HFF-Myc (cell line): ENCODE measurements around the gene ACVR2B.

Source experiments
- DNase-seq: peaks from one replicate; pipeline ENCODE4 v3.0.0-alpha.2; 2011; ENCODE audit warnings: low read depth; ENCODE audit errors: extremely low read depth
- H3K4me3 ChIP-seq: replicated peaks from 2 replicates; pipeline ENCODE4 v1.5.1; 2011; ENCODE audit warnings: low read depth, mild to moderate bottlenecking, control low read depth, low read length
- TF ChIP-seq, protein P1 (sequence below): IDR thresholded peaks from 2 replicates; pipeline ENCODE4 v1.5.1; 2012; ENCODE audit warnings: mild to moderate bottlenecking, low read depth, low read length, control low read depth; ENCODE audit errors: missing control alignments

The ACVR2B gene

DNA sequence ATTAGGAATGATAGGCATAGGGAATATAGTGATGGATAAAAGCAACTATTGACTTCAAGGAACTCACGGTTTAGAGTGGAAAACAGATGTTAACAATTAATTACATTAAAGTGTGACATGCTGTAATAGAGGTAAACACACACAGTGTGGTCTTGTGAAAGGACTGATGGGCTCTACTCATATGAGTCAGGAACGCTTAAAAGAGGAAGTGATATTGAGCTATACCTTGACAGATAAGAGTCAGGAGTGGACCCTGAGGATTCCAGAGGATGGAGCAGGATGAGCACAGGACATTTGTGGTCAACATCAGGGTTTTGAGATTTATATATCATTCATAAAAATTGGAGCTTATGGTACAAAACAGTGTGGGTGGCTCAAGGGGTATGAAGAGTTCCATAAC lies 53.4 kb downstream of the ACVR2B start:
- TF ChIP-seq, protein P1, sequence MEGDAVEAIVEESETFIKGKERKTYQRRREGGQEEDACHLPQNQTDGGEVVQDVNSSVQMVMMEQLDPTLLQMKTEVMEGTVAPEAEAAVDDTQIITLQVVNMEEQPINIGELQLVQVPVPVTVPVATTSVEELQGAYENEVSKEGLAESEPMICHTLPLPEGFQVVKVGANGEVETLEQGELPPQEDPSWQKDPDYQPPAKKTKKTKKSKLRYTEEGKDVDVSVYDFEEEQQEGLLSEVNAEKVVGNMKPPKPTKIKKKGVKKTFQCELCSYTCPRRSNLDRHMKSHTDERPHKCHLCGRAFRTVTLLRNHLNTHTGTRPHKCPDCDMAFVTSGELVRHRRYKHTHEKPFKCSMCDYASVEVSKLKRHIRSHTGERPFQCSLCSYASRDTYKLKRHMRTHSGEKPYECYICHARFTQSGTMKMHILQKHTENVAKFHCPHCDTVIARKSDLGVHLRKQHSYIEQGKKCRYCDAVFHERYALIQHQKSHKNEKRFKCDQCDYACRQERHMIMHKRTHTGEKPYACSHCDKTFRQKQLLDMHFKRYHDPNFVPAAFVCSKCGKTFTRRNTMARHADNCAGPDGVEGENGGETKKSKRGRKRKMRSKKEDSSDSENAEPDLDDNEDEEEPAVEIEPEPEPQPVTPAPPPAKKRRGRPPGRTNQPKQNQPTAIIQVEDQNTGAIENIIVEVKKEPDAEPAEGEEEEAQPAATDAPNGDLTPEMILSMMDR = no peak
- no peak for DNase-seq
- H3K4me3 ChIP-seq = no peak overlapping the region

DNA sequence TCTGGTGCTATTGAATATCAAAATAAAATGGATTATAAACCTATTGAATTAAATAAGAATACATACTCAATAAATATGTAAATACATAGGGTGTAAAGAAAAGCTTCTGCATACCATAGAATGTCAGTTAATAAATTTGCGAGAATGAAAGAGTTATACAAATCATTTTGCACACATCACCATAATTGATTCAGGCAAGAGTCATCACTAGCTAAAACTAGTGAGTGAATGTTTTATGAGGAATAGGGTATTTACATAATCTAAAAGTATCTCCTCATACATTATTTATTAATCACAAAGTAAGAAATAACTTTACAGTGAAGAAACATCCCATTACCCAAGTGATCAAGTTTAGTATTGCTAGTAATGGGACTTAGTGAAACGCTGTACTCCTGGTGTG lies 56.0 kb downstream of the ACVR2B start:
- no peak for DNase-seq
- TF ChIP-seq, protein P1 = no peak
- H3K4me3 ChIP-seq = no peak overlapping the region

DNA sequence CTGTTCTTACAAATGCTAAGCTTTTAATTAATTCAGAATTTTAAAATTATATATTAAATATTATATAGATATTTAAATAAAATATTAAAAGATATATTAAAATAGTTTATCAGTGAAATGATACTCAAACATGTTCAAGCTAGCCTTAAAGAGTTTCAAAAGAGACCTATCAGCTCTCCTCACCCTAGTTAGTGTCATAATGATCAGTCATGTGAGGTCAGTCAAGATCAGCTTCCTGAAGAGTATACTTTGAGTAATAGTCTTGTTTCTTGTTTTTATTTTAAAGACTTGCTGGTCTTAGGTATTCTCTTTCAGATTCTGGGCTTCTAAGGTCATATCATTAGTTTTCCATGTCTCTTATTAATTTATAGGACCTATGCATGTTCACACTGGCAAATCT lies 56.9 kb downstream of the ACVR2B start:
- DNase-seq = no peak
- TF ChIP-seq, protein P1 = no peak
- H3K4me3 ChIP-seq = no peak overlapping the region

DNA sequence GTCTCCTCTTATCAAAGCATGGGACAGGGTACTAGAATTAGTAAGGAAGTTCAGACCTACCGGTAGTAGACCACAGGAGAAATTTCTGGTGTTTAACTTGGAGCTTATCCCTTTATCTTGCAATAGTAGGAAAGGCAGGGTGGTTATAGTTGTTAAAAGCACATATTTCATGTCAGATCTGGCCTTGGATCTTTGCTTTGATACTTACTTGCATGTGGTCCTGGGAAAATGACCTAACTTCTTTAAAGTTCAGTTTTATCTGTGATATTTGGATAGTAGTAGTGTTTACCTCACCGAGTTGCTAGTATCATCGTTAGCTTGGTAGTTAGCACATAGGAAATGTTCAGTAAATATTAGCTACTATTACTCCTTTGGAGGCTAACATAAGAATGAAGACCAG lies 57.9 kb downstream of the ACVR2B start:
- no peak for DNase-seq
- TF ChIP-seq, protein P1 = no peak
- H3K4me3 ChIP-seq = no peak overlapping the region

DNA sequence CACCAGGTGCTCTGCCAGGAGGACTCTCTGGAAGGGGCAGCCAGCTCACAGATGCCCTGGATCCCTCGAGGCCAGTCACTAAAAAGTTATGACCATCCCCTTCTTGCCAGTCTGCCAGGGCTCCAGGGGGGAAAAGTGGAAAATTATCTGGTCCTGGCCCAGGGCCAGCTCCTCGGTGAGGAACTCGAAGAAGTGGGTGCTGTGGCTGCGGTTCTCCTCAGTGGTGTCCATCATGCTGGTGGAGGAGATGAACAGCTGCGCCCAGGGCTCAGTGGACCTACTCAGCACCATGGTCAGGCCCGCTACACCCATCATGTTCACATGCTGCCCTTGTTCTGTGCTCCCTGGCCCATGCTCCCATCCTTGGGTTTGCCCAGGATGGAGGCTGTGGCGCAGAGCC lies 61.7 kb downstream of the ACVR2B start:
- no peak for DNase-seq
- TF ChIP-seq, protein P1 = no peak
- H3K4me3 ChIP-seq = no peak overlapping the region

DNA sequence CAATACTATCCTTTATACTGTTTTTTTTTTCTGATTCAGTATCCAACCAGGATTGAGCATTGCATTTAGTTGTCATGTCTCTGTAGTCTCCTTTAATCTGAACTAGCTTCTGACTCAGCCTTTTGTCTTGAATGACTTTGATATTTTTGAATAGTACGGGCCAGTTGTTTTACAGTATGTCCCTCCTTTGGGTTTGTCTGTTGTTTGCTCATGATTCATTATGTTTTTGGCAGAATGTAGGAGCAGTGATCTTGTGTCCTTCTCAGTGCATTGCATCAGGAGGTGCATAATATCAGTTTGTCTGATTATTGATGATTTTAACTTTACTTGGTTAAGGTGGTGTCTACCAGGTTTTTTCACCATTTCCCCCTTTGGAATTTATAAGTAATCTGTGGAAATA lies 63.0 kb downstream of the ACVR2B start:
- TF ChIP-seq, protein P1 = no peak

DNA sequence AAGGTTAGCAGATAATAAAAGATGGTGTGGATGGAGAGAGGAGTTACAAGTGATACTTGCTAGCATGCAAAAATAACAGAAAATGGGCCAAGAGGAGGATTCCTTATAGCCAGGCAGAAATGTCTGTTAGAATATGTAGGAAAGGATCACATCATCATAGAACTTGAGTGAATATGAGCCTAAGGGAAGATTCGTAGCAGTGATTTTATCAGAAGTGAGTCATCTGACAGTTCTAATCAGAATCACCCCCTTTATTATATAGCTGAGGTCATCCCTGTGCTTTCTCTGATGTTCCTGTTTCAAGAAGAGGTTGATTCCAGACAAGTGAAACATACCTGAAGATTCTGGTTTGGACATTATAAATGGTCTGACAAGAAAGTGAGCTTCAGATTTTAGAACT lies 65.3 kb downstream of the ACVR2B start:
- TF ChIP-seq, protein P1 = no peak
- H3K4me3 ChIP-seq = no peak overlapping the region
- no peak for DNase-seq

More for the DNA sequence above, 63.0 kb downstream of the ACVR2B start:
- no peak overlapping the region for H3K4me3 ChIP-seq
- DNase-seq = no peak
